GM18909 (cell line): Measurements from ENCODE around the gene PDE6B.

Source experiments
- ATAC-seq: cut with Tn5 transposase; IDR thresholded peaks from one replicate; pipeline ENCODE4 v1.9.1; 2021; ENCODE audit warnings: mild to moderate bottlenecking; ENCODE audit not compliant: unreplicated experiment, poor library complexity

Gene PDE6B

DNA sequence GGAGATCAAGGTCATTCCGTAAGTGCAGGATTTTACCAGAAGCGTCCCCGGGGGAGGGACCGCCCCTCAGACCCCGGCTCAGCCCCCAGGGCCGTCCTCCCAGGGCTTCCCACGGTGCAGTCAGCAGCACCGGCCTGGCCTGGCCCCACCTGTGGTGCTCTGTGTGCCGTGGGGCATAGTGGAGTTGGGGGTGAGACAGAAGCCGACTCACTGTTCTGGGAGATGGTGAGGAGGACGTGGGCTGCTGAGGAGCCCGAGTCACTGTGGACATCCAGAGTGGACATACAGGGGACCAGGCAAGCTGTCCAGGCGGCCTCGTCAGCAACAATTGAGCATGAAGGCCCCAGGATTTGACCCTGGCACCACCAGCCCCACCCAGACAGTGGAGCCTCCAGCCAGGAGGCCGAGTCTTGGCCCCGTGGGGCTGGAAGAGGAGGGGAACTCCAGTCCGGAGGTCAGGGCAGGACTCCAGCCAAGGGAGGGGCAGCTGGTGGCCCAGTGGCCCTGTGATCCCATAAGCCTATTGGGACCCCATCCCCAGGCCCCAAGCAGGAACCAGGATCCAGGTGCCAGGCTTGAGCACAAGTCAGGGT, 29.6 kb downstream of the PDE6B start:
- ATAC-seq, result no peak

DNA sequence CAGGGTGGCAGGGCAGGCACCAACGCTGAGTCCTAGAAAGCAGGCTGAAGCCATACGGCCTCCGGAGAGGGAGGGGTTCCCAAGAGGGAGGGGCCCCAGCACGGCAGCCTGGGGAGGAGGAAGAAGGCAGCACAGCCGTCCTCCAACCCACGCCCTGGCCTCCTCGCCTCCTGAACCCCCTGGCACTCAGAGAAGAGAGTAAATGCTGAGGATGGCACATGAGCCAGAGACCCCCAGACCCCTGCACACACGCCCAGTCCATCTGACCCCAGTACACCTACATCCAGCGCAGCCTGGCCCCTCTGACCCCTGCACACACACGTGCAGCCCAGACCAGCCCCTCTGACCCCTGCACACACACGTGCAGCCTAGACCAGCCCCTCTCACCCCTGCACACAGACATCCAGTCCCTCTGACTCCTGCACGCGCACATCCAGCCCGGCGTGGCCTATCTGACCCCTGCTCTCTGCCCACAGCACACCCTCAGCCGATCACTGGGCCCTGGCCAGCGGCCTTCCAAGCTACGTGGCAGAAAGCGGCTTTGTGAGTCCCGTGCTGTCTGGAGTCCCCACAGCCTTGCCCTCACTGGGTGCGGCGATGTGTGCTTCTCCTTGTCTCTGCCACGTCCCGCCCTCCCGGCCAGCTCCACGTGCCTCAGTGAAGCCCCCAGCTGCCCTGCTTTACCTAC, 30.2 kb downstream of the PDE6B start:
- ATAC-seq, result no peak

DNA sequence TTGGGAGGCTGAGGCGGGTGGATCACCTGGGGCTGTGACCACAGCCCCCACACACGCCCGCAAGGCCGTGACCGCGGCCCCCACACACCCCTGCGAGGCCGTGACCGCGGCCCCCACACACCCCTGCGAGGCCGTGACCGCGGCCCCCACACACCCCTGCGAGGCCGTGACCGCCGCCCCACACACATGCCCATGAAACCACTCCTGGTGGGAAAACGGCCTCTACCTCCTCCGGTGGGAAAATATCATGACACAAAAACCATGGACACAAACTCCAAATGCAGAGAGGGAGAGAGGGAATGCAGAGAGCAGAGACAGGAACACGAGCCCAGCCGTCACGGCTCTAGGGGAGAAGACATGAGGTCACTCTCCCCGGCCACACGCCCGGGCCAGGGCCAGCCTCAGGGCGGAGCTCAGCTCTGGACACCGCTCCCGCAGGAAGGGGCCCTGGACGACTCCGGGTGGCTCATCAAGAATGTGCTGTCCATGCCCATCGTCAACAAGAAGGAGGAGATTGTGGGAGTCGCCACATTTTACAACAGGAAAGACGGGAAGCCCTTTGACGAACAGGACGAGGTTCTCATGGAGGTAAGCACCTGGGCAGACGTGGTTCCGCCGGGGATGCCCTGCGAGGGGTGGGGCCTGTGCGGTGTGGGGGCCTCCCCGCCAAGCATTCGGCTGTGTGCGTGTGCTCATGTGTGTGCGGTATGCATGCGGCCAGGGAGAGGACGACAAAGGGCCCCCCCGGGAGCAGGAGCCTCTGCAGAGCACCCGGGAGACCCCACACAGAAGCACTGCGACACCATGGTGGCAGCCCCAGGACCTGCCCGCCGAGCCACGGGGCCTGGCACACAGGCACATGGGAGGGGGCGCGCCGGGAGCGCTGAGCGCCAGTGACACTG, 31.3 kb downstream of the PDE6B start:
- ATAC-seq, result no peak

DNA sequence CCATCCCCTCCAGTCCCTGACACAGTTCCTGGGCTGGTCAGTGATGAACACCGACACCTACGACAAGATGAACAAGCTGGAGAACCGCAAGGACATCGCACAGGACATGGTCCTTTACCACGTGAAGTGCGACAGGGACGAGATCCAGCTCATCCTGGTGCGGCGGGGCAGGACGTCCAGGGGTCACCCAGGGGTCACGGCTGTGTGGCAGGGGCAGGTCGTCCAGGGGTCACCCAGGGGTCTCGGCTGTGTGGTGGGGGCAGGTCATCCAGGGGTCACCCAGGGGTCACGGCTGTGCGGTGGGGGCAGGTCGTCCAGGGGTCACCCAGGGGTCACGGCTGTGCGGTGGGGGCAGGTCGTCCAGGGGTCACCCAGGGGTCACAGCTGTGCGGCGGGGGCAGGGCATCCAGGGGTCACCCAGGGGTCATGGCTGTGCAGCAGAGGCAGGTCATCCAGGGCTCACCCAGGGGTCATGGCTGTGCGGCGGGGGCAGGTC, 32.0 kb downstream of the PDE6B start:
- no peak for ATAC-seq

DNA sequence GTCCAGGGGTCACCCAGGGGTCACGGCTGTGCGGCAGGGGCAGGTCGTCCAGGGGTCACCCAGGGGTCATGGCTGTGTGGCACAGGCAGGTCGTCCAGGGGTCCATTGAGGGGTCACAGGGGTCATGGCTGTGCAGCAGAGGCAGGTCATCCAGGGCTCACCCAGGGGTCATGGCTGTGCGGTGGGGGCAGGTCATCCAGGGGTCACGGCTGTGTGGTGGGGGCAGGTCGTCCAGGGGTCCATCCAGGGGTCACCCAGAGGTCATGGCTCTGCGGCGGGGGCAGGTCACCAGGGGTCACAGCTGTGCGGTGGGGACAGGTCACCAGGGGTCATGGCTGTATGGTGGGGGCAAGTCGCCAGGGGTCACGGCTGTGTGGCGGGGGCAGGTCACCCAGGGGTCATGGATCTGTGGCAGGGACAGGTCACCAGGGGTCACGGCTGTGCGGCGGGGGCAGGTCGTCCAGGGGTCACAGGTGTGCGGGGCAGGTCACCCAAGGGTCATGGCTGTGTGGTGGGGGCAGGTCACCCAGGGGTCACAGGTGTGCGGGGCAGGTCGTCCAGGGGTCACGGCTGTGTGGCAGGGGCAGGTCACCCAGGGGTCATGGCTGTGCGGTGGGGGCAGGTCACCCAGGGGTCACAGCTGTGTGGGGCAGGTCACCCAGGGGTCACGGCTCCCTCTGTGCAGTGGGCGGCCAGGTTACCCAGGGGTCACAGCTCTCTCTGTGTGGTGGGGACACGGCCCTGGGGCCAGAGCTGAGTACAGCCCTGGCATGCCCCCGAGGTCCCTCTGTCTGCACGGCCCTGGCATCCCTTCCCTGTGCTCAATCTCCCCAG, 32.7 kb downstream of the PDE6B start:
- no peak for ATAC-seq

DNA sequence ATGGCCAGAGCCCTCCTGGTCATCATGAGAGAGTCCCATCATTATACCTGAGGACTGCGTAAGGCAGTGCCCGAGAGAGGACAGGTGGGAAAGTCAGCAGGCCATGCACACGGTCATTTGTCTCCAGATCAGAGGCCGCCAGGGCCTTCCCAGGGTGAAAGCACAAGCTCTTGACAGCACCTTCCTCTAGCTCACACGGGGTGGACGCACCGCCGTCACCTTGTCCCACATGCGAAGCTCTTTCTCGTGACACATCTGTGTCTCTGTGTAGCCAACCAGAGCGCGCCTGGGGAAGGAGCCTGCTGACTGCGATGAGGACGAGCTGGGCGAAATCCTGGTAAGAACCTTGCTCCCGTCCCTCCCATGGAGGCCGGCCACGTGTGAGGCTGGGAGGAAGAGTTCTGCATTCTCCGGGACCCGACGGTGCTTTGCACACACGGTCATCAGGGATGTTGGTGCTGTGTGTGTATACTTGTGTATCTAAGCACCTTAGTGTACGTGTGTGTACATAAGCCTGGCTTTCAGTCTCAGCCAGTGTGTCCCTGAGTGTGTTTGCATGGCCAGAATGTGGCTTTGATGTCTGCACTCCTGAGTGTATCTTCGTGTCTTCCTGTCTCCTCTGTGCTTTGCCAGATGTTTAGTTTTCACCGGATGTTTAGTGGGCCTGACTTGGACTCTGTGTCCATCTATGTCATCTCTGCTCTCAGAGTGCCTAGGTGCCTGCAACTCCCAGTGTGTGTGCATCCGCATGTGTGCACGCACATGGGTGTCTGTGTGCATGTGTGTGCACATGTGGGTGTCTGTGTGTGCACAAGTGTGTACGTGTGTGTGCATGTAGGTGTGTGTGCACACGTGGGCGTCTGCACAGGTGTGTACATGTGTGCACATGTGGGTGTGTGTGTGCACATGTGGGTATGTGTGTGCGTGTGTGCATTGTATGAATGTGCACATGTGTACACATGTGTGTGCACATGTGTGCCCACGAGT, 33.6 kb downstream of the PDE6B start:
- no peak for ATAC-seq

DNA sequence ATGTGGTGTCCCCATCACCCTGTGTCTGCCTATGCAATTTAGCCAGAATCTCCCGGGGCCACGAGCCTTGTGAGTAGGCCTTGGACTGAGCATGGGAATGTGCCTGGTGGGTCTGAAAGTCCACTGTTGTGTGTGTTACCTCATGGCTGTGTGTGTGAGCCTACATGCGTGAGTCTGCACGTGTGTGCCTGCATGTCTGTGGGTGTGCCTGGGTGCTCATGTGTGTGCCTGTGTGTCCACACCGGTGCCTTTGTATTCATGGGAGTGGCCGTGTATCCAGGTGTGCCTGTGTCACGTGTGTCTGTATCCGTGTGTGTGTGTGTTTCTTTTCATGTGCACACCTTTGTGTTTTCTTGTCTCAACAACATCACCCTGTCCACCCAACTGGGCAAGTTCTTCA, 34.5 kb downstream of the PDE6B start:
- no peak for ATAC-seq

DNA sequence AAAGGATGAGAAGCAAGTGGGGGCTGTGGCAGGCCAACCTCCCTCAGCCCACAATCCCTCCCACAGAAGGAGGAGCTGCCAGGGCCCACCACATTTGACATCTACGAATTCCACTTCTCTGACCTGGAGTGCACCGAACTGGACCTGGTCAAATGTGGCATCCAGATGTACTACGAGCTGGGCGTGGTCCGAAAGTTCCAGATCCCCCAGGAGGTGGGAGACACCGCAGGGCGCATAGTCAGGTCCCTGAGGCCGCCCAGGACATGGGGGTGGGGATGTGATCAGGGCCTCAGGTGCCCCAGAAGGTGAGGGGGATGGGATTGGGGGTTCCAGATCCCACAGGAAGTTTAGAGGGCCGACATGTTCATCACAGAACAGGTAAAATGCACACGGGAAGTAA, 35.0 kb downstream of the PDE6B start:
- no peak for ATAC-seq

DNA sequence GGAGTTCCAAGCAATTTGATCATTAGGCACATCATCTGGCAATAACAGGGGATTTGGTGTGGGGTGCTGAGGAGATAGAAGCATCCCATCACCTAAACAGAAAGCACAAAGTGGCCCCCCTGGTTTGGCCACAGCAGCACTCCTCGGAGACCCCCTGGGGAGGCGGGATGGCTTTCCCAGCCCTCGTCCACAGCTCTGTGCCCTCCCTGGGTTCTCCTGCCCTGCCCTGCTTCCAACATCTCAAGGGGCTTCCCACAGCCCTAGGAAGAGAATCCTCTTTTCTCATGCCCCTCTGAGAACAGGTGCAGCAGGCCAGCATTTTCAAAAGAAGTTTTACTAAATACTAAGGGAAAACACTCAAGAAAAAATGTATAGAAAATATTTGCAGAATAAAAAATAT, 35.9 kb downstream of the PDE6B start:
- ATAC-seq, result no peak

DNA sequence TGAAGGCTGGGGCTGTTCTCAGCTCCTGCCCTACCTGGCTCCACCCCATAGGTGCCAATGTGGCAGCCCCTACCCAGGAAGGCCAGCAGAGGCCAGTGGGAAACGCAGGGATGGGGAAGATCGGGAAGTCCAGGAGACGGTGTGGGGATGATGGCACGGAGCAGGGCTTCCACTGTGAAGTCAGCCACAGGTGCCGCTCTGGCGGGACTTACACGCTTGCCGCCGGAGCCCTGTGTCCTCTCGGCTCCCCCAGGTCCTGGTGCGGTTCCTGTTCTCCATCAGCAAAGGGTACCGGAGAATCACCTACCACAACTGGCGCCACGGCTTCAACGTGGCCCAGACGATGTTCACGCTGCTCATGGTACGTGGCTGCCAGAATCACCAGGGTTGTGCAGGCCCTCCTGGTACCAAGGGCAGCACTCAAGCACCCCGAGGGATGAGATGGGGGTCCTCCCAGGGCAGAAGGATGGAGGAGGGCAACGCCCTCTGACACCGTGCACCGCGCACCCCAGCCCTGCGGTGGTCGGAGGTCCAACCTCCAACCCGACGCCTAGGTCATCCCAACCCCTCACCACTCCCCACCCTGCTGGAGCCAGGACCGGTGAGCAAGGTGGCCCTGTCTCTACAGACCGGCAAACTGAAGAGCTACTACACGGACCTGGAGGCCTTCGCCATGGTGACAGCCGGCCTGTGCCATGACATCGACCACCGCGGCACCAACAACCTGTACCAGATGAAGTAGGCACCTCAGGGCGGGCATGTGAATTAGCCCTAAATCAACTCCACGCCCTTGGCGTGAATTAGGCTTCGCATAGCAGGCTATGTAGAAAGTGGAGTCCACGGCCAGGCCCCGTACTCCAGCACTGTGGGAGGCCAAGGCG, 36.7 kb downstream of the PDE6B start:
- ATAC-seq, result no peak

DNA sequence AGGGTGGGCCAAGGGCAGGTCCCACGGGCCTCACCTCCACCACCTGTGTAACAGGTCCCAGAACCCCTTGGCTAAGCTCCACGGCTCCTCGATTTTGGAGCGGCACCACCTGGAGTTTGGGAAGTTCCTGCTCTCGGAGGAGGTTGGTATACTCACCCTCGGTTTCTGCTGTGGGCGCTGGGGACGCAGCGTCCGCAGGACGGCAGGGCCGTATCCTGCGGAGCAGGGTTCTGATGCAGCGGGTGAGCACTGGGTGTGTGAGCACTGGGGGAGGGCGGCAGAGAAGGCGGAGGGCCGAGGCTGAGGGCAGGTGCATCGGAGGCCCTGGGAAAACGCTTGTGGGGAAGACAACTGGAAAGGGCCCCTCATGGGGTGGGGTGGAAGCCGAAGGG, 37.7 kb downstream of the PDE6B start:
- ATAC-seq, result peak; percentile 2

DNA sequence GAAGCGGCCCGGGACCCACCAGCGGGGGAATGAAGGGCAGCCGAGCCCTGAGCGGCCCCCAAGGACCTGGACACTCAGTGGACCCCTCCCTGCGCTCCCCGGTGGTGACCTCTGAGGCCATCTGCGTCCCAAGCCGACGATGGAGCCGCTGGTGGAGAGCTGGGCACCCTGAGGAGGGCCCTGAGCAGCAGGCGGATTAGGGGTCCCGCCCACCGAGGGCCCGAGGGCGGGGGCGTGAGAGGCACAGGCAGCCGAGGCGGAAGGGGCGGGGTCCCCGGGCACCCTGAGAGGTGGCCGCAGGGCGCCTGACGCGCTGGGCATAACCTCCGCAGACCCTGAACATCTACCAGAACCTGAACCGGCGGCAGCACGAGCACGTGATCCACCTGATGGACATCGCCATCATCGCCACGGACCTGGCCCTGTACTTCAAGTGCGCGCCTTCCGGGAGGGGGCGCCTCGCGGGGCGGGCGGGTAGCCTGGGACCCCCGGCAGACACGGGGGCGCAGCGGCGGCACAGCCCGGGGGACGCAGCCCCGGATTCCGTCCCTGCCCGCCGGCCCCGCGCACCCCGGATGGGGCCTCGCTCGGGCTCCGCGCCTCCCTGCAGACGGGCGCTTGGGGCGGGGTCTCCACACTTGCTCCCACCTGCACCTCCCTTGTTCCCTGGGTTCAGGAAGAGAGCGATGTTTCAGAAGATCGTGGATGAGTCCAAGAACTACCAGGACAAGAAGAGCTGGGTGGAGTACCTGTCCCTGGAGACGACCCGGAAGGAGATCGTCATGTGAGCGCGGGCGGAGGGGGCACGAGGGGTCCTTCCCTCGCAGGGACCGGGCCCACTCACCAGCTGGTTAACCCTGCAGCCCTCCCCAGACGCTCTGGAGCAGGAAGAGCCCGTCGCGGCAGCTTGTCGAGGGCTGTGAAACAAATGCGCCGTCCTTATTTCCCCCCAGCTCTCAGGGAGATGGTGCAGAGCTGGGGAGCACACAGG, 38.4 kb downstream of the PDE6B start:
- ATAC-seq, result peak; percentile 76

DNA sequence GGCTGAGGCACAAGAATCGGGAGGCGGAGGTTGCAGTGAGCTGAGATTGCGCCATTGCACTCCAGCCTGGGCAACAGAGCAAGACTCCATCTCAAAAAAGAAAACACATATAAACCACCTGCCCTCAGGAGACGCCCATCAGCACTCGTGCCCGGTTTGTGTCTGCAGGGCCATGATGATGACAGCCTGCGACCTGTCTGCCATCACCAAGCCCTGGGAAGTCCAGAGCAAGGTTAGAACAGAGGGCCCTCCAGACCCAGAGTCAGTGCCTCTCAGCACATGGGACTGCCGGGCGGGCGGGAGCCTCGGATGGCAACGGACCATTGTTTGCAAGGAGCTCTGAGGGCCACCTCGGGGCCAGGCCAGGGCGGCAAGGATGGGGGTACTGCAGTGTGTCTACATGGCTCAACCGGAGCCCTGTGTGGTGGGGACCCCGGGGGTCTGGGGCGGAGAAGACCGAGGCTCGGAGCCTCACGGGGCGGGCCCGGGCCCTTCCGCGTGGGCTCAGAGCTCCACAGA, 39.4 kb downstream of the PDE6B start:
- no peak for ATAC-seq

DNA sequence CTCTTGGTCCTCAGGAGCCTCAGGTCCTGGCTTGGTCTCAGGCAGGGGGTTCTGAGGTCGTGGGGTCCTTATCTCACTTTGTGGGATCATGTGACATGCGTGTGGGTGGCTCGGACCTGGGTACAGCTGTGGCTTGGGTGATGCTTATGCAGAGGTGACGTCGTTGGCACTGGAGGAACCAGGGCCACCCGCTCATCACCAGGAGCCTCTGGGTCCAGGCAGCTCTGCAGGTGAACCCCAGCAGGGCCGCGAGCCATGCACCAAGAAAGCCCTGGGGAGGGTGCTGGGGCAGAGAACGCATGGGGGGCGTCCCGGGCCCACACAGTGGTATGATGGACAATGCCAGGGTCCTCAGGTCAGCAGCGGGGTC, 40.0 kb downstream of the PDE6B start:
- ATAC-seq, result no peak

DNA sequence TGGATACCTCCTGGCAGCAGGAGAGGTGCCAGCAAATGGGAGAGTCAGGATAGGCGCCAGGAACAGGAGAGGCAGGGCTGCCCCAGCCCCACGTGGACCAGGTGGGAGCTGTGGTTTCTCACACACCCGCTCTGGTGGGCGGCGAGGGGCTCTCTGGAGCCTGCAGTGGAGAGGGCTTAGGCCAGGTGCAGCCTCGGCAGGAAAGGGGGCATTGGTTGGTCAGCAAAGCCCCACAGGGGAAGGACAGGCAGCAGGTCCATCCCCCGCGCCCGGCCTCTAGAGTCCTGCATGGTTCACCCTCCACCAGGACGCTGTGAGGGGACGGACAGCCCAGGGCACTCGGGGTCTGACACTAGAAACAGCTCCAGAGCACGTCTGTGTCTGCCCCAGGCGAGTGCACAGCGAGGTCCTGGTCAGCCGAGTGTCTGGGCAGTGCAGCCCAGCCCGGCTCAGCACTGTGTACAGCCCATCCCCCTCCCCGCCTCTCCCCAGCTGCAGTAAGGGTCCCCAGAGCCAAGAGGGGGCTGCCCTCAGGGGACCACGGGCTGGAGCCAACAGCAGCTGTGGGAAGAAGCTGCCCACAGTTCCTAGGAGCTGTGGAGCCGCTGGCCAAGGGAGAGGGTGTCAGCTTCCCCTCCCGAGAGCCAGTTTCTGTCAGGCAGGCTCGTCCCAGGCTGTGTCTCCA, 40.5 kb downstream of the PDE6B start:
- no peak for ATAC-seq

DNA sequence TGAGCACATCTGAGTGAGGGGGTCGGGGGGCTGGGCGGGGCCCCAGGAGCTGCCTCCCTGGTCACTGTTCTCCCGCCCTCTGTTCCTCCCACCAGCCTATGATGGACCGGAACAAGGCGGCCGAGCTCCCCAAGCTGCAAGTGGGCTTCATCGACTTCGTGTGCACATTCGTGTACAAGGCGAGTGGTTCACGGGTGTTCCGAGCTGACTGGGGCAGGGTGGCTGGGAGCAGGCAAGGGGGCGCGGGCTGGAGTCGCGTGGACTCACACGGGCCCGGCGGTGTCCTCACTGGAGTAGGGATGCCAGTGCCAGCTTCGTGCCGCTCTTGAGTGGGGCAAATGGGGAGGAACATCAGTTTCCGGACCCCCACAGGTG, 41.0 kb downstream of the PDE6B start:
- ATAC-seq, result no peak
